Right lobe of liver (tissue), 4 donors: ENCODE results near the gene PPP1R9A.

Source experiments
- CTCF ChIP-seq, 4 donors: fragments of 200-600 bp in 3 of 4; fragments of 450-650 bp in 1 of 4; IDR thresholded peaks; one replicate each; pipeline versions ENCODE4 v1.5.1 to v1.8.0; 2016 to 2022; ENCODE audit warnings: antibody characterized with exemption in 4 of 4, mild to moderate bottlenecking in 2 of 4
- POLR2A ChIP-seq: fragments of 450-650 bp; IDR thresholded peaks from one replicate; pipeline ENCODE4 v1.6.1; 2017; ENCODE audit warnings: antibody characterized with exemption, mild to moderate bottlenecking
- donor health status: DM: no; HTN: no; CAD: no.
- donor health status: DM: no; HTN: no; CAD: no.
- donor health status: DM: no; HTN: yes; CAD: no.

GRCh38 chr7:95220328-95220727 is 312.9 kb downstream of the PPP1R9A start:
- TF ChIP-seq CTCF (IDR thresholded peaks at IDR 0.05): no peak
- TF ChIP-seq POLR2A: no peak
